ENCODE measurements around the gene DMD. TPM values are rescaled to one million over a fixed set of nuclear protein-coding genes. Genes with fewer than 3 reads are reported as not detected.

The DMD gene
- total RNA-seq, 1 experiment from 2014 or later, result 19.3 TPM

DNA sequence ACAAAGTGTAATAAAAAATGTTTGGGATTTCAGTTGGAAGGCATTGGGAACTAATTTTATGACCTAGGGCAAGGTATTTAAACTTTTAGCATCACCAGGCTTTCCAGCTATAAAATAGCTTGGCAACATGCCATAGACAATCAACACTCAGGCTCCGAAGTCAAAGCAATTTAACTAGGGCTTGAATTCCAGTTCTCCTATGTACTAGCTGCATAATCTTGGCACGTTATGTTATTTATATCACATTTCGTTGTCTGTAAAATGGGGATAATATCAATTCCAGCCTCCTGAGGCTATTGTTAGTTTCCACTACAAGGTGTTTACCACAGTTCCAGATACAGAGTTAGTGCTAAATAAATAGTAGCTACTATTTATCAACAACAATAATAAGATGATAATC, 78.8 kb downstream of the DMD start:
- CTCF ChIA-PET, result interaction anchor here (0.7 kb wide), 1 partner anchor 586 kb away, joined by 3 read pairs; no protein-coding TSS in a partner anchor
- intact Hi-C loops (cut with micrococcal nuclease), result no loop called here
- TF ChIP-seq, protein P1, sequence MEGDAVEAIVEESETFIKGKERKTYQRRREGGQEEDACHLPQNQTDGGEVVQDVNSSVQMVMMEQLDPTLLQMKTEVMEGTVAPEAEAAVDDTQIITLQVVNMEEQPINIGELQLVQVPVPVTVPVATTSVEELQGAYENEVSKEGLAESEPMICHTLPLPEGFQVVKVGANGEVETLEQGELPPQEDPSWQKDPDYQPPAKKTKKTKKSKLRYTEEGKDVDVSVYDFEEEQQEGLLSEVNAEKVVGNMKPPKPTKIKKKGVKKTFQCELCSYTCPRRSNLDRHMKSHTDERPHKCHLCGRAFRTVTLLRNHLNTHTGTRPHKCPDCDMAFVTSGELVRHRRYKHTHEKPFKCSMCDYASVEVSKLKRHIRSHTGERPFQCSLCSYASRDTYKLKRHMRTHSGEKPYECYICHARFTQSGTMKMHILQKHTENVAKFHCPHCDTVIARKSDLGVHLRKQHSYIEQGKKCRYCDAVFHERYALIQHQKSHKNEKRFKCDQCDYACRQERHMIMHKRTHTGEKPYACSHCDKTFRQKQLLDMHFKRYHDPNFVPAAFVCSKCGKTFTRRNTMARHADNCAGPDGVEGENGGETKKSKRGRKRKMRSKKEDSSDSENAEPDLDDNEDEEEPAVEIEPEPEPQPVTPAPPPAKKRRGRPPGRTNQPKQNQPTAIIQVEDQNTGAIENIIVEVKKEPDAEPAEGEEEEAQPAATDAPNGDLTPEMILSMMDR (IDR thresholded peaks at IDR 0.05; ENCODE audit: unreplicated experiment), result no peak
- DNase-seq (ENCODE audit: unreplicated experiment), result no peak
- POLR2A ChIA-PET, result interaction anchor here (1.1 kb wide), 1 partner anchor 17 kb away, joined by 3 read pairs; no protein-coding TSS in a partner anchor
- H3K4me1 Mint-ChIP-seq (ENCODE audit: insufficient read depth, unreplicated experiment), result no peaks in the 10 kb centered on the region
- no peak overlapping the region for H3K27ac Mint-ChIP-seq (ENCODE audit: low read depth, unreplicated experiment)
- no peak overlapping the region for H3K4me3 Mint-ChIP-seq (ENCODE audit: unreplicated experiment)
- H3K9me3 Mint-ChIP-seq (ENCODE audit: unreplicated experiment), result no peaks in the 10 kb centered on the region
- no TSS peak for BruUV-seq (replicated peaks)
- peaks cover 32% of the 10 kb centered on the region for H3K27me3 Mint-ChIP-seq (ENCODE audit: insufficient read depth, unreplicated experiment)
- H3K36me3 Mint-ChIP-seq (ENCODE audit: insufficient read depth, unreplicated experiment), result no peaks in the 10 kb centered on the region

DNA sequence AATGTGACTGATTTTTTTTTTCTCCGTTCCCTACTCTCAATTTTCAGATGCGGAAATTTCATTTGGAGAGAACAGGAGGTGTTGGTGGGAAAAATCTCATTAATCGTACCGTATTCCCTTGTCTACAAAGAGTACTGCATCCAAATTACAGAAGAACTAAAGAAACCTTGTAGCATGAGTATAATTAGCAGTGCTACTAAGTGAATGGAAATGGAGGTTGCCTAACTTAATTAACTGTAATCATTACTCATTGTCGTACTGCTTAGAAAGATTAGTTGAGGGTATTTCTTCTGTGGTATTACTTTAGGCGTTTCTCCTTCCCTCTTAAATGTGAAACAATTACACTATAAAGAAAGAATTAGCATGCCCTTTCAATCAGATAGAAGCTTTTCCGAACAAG, 81.7 kb downstream of the DMD start:
- intact Hi-C loops (cut with micrococcal nuclease), result no loop called here
- H3K27ac Mint-ChIP-seq (ENCODE audit: low read depth, unreplicated experiment), result no peak overlapping the region
- DNase-seq (ENCODE audit: unreplicated experiment), result no peak
- no TSS peak for BruUV-seq (replicated peaks)
- no peaks in the 10 kb centered on the region for H3K36me3 Mint-ChIP-seq (ENCODE audit: insufficient read depth, unreplicated experiment)
- H3K27me3 Mint-ChIP-seq (ENCODE audit: insufficient read depth, unreplicated experiment), result peaks cover 32% of the 10 kb centered on the region
- TF ChIP-seq, protein P1 (IDR thresholded peaks at IDR 0.05; ENCODE audit: unreplicated experiment), result no peak
- H3K4me1 Mint-ChIP-seq (ENCODE audit: insufficient read depth, unreplicated experiment), result no peaks in the 10 kb centered on the region
- CTCF ChIA-PET, result no interaction called here
- no peak overlapping the region for H3K4me3 Mint-ChIP-seq (ENCODE audit: unreplicated experiment)
- POLR2A ChIA-PET, result no interaction called here
- no peaks in the 10 kb centered on the region for H3K9me3 Mint-ChIP-seq (ENCODE audit: unreplicated experiment)

DNA sequence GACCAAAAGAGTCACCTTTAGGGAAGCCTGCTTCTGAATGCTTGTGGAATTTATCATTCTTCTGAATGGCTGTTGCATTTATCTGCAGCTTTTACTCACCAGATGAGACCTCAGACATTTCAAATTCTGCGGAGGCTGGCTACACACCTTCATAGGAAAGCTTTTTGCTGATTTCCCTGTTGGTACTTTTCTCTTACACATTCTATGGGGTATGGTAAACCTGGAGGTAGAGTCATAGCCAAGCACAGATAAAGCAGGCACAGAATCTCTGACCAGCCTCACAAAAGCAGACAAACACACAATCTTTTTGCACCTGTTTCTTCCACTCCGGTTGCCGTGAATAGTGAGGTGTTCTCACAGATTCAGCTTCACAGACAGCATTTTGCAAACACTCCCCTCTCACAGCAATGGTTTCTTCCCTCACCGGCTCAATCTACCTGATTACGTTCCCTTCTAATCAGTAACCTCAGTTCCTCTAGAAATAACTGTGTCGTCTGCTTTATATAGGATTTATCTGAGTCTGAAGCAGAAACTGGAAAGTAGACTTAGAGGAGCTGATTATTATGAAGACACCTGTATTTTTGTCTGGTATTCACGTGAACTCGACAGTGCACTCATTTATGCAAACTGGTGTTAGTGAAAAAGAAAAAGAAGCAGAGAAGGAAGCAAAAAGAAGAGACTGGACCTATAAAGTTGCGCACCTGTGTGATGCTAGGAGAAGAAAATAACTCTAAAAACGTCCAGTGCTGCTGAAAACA, 83.1 kb downstream of the DMD start:
- intact Hi-C loops (cut with micrococcal nuclease), result no loop called here
- Mint-ChIP-seq H3K27ac (ENCODE audit: low read depth, unreplicated experiment) (no peak overlapping the region), H3K9me3 (ENCODE audit: unreplicated experiment) (no peaks in the 10 kb centered on the region), H3K4me1 (ENCODE audit: insufficient read depth, unreplicated experiment) (no peaks in the 10 kb centered on the region), H3K27me3 (ENCODE audit: insufficient read depth, unreplicated experiment) (peaks cover 32% of the 10 kb centered on the region), H3K36me3 (ENCODE audit: insufficient read depth, unreplicated experiment) (no peaks in the 10 kb centered on the region), H3K4me3 (ENCODE audit: unreplicated experiment) (no peak overlapping the region)
- no peak for DNase-seq (ENCODE audit: unreplicated experiment)
- BruUV-seq (replicated peaks), result no TSS peak
- CTCF ChIA-PET, result interaction anchor here (0.6 to 0.8 kb wide), 2 partner anchors 22 to 200 kb away, joined by 3 read pairs; no protein-coding TSS in a partner anchor
- POLR2A ChIA-PET, result no interaction called here
- TF ChIP-seq, protein P1 (IDR thresholded peaks at IDR 0.05; ENCODE audit: unreplicated experiment), result no peak

DNA sequence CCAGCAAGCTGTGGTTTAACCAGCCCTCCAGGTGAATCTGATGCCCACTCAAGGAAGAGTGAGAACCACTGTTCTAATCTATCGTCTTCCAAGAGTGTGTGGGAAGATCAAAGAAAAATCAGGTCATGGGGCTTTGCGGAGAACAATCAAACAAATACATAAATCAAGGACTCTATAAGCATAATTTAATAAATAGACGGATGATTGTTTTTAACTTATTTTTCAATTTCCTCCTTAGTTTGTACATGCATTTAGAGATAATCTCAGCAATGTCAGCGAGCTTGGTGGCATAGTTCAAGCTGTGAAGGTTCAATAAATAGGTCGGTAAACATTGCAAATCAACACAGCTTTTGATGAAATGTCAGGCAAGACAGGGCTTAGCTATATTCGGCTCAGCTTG, 84.9 kb downstream of the DMD start:
- no TSS peak for BruUV-seq (replicated peaks)
- DNase-seq (ENCODE audit: unreplicated experiment), result no peak
- Mint-ChIP-seq H3K9me3 (ENCODE audit: unreplicated experiment) (no peaks in the 10 kb centered on the region), H3K36me3 (ENCODE audit: insufficient read depth, unreplicated experiment) (no peaks in the 10 kb centered on the region), H3K4me3 (ENCODE audit: unreplicated experiment) (no peak overlapping the region), H3K4me1 (ENCODE audit: insufficient read depth, unreplicated experiment) (no peaks in the 10 kb centered on the region), H3K27ac (ENCODE audit: low read depth, unreplicated experiment) (no peak overlapping the region), H3K27me3 (ENCODE audit: insufficient read depth, unreplicated experiment) (peaks cover 21% of the 10 kb centered on the region)
- TF ChIP-seq, protein P1 (IDR thresholded peaks at IDR 0.05; ENCODE audit: unreplicated experiment), result no peak
- ChIA-PET POLR2A (no interaction called here), CTCF (no interaction called here)
- intact Hi-C loops (cut with micrococcal nuclease), result no loop called here

All from MCF 10A (cell line).